BJ (cell line): ENCODE measurements around the gene KLF17. TPM values are rescaled to one million over a fixed set of nuclear protein-coding genes. Genes with fewer than 3 reads are reported as not detected.

Source experiments
- CTCF ChIA-PET: fragments of 350-600 bp; formaldehyde crosslinking; extraction: SDS; loops from one replicate; lab custom pipeline; 2021; ENCODE audit warnings: antibody characterized with exemption, inconsistent platforms; lab: Yijun Ruan, JAX
- POLR2A ChIA-PET: fragments of 300-600 bp; sonication (Branson Sonifier 250); formaldehyde crosslinking; extraction: SDS; loops from one replicate; lab custom pipeline; 2021; ENCODE audit warnings: antibody characterized with exemption; lab: Charles Lee
- DNase-seq: peaks from one replicate; pipeline ENCODE4 v3.0.0-alpha.2; 2011; ENCODE audit warnings: low read depth
- H3K27me3 ChIP-seq: 2 replicates; pipeline ENCODE4 v1.6.0; 2011; ENCODE audit warnings: low read length; ENCODE audit not compliant: control insufficient read depth, insufficient read depth
- H3K36me3 ChIP-seq: 2 replicates; pipeline ENCODE4 v1.5.1; 2011; ENCODE audit warnings: low read length; ENCODE audit not compliant: control insufficient read depth, insufficient read depth
- H3K4me3 ChIP-seq: 2 replicates; pipeline ENCODE4 v1.5.1; 2011; ENCODE audit warnings: low read depth, mild to moderate bottlenecking, control low read depth, low read length
- CTCF ChIP-seq: IDR thresholded peaks from 2 replicates; pipeline ENCODE4 v1.5.1; 2011; ENCODE audit warnings: low read depth, mild to moderate bottlenecking, control low read depth, inconsistent platforms, low read length, moderate library complexity; ENCODE audit not compliant: insufficient read depth
- polyA minus RNA-seq: library from RNA; depleted of rRNA, polyadenylated mRNA; stranded (reverse); fragments of >200 nt; gene quantifications from 2 replicates; pipeline ENCODE4 v1.2.3, GENCODE V29; 2011; rRNA and poly(A)+ RNA removed
- polyA plus RNA-seq: library from polyadenylated mRNA; depleted of rRNA; stranded (reverse); fragments of >200 nt; gene quantifications from 2 replicates; pipeline ENCODE4 v1.2.3, GENCODE V29; 2011; rRNA removed

The KLF17 gene
- polyA plus RNA-seq (0.06 and 0.16 TPM in 2 replicates), polyA minus RNA-seq (0.10 and 0.24 TPM in 2 replicates)

- DNase-seq: no peak
- POLR2A ChIA-PET: no interaction called here
- Histone ChIP-seq H3K36me3 (no peaks in the 10 kb centered on the region), H3K27me3 (0 out of 2 replicates have a peak, but pooled peaks cover 2% of the 10 kb centered on the region), H3K4me3 (no peak within 1 kb of the TSS)
- CTCF ChIA-PET: no interaction called here
- TF ChIP-seq CTCF: no peak
These were observed at the start of gene KLF17 for GRCh38 chr1:44118682-44119081. Gene KLF17 (plus strand): TSS chr1:44118821. CDS start chr1:44118908, 87 bp downstream.

DNA sequence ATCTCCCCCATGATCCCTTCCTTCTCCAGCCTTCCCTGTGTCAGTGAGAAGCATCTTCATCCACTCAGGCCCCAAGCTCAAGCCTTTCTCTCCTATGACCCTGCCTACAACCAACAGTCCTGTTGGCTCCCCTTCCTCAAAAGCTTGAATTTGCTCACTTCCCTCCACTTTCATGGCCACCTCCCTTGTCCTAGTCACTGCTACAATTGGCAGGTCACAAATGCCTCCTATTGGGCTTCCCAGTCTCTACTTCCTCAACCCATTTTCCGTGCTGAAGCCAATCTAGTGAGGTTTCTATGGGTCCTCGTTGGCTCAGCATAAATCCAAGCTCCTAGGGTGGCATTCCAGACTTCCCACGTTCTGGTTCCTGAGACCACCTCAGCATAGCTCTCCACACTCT, 47.2 kb upstream of the KLF17 start:
- no peak overlapping the region for H3K4me3 ChIP-seq
- ChIA-PET CTCF (interaction anchor here (0.9 kb wide), 1 partner anchor 24 kb away, joined by 3 read pairs; no protein-coding TSS in a partner anchor), POLR2A (no interaction called here)
- no peaks in the 10 kb centered on the region for H3K27me3 ChIP-seq
- DNase-seq: no peak
- TF ChIP-seq CTCF: no peak
- no peaks in the 10 kb centered on the region for H3K36me3 ChIP-seq

- H3K27me3 ChIP-seq: no peaks in the 10 kb centered on the region
- H3K36me3 ChIP-seq: no peaks in the 10 kb centered on the region
- H3K4me3 ChIP-seq: no peak overlapping the region
- ChIA-PET POLR2A (interaction anchor here (0.5 to 0.7 kb wide), 2 partner anchors 9 to 31 kb away, joined by 3 to 4 read pairs; no protein-coding TSS in a partner anchor), CTCF (no interaction called here)
- DNase-seq: peak; percentile 63
- TF ChIP-seq CTCF: no peak
These were observed 46.4 kb upstream of the KLF17 start for GRCh38 chr1:44072204-44072603.

DNA sequence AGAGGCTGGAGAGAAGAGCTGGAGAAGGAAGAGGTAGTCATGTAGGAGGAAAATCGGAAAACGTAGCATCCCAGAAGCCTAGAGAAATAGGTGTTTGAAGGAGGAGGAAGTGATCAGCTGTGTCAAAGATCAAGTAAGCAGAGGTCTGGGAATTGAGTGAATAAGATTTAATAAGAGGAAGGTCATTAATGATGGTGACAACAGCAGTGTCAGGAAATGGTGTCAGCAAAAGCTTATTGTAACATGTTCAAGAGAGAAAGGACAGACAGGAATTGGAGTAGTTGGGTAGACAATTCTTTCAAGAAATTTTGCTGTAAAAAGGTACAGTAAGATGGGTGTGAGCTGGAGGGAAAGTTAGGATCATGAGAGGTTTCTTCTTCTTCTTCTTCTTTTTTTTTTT, 45.8 kb upstream of the KLF17 start:
- TF ChIP-seq CTCF: no peak
- ChIA-PET CTCF (no interaction called here), POLR2A (interaction anchor here (0.5 kb wide), 1 partner anchor 9 kb away, joined by 3 read pairs; no protein-coding TSS in a partner anchor)
- no peak for DNase-seq
- Histone ChIP-seq H3K36me3 (no peaks in the 10 kb centered on the region), H3K27me3 (no peaks in the 10 kb centered on the region), H3K4me3 (no peak overlapping the region)

- DNase-seq: no peak
- ChIA-PET POLR2A (no interaction called here), CTCF (no interaction called here)
- no peak overlapping the region for H3K4me3 ChIP-seq
- no peak for TF ChIP-seq CTCF
- no peaks in the 10 kb centered on the region for H3K27me3 ChIP-seq
- H3K36me3 ChIP-seq: no peaks in the 10 kb centered on the region
These were observed 45.1 kb upstream of the KLF17 start for GRCh38 chr1:44073528-44073927.
